Activated CD8-positive, alpha-beta T cell treated with anti-CD3 and anti-CD28 coated beads for 36 hours (primary cell): Measurements from ENCODE around the gene PCDHB7. TPM values are rescaled to one million over a fixed set of nuclear protein-coding genes. Genes with fewer than 3 reads are reported as not detected.
A peak's percentile ranks its signal among the peaks of the same experiment; 100 is the strongest.
"Not testable (repeated sequence)": the region's sequence is repeated elsewhere in the genome, so short reads cannot be mapped to it uniquely, and the experiment has no call there.

Experiments
- ATAC-seq: fragments of 200-7000 bp; cut with Tn5 transposase; one replicate; pipeline ENCODE4 v1.10.0; 2021; ENCODE audit warnings: mild to moderate bottlenecking, moderate library complexity
- CTCF ChIA-PET: fragments of 350-600 bp; sonication (Branson Sonifier 250); formaldehyde crosslinking; loops from one replicate; lab custom pipeline; 2021; ENCODE audit warnings: antibody characterized with exemption; lab: Charles Lee
- POLR2A ChIA-PET: fragments of 350-600 bp; sonication (Branson Sonifier 250); formaldehyde crosslinking; loops from one replicate; lab custom pipeline; 2021; ENCODE audit warnings: antibody characterized with exemption; lab: Charles Lee
- DNase-seq: peaks from one replicate; pipeline ENCODE4 v3.0.0-alpha.2; 2020
- H3K27ac Mint-ChIP-seq: one replicate; pipeline ENCODE4 v1.8.0; 2021; ENCODE audit warnings: mild to moderate bottlenecking, mixed read lengths
- H3K27me3 Mint-ChIP-seq: one replicate; pipeline ENCODE4 v1.8.0; 2021; ENCODE audit warnings: mixed read lengths
- H3K36me3 Mint-ChIP-seq: one replicate; pipeline ENCODE4 v1.8.0; 2021; ENCODE audit warnings: low read depth, mixed read lengths
- H3K4me1 Mint-ChIP-seq: one replicate; pipeline ENCODE4 v1.8.0; 2021; ENCODE audit warnings: low read depth, mixed read lengths
- H3K4me3 Mint-ChIP-seq: one replicate; pipeline ENCODE4 v1.8.0; 2021; ENCODE audit warnings: mild to moderate bottlenecking, moderate library complexity, mixed read lengths
- H3K9me3 Mint-ChIP-seq: one replicate; pipeline ENCODE4 v1.8.0; 2021; ENCODE audit warnings: mixed read lengths
- intact Hi-C: fragments of 100-400 bp; cut with micrococcal nuclease; formaldehyde crosslinking; loops from one replicate; pipeline ENCODE4 v1.10.0; 2022
- total RNA-seq, 2 experiments: library from RNA; stranded (reverse); gene quantifications; one replicate each; pipeline ENCODE4 v1.2.3, GENCODE V29; 2021
- TF ChIP-seq, protein P1 (sequence below): fragments of 200-600 bp; IDR thresholded peaks from one replicate; pipeline ENCODE4 v1.8.0; 2022; ENCODE audit warnings: antibody characterized with exemption, mild to moderate bottlenecking

PCDHB7 gene
- total RNA-seq, 2 experiments from 2014 or later, result not detected

- Mint-ChIP-seq H3K4me3 (no peak within 1 kb of the TSS), H3K27me3 (peaks cover 38% of the 10 kb centered on the region), H3K9me3 (peaks cover 8% of the 10 kb centered on the region), H3K4me1 (peaks cover 2% of the 10 kb centered on the region), H3K36me3 (peaks cover 4% of the 10 kb centered on the region), H3K27ac (no peak within 1 kb of the TSS)
- intact Hi-C loops, result no loop called here
- DNase-seq (no peak), ATAC-seq (no peak)
- CTCF ChIA-PET, result interaction anchor here (0.6 to 2.2 kb wide), 14 partner anchors 9 to 341 kb away, joined by 3 to 8 read pairs (median 4); partner anchors contain the start of genes PCDHB11, PCDHB15, PCDHGB5 and TAF7
- POLR2A ChIA-PET, result no interaction called here
- TF ChIP-seq, protein P1, sequence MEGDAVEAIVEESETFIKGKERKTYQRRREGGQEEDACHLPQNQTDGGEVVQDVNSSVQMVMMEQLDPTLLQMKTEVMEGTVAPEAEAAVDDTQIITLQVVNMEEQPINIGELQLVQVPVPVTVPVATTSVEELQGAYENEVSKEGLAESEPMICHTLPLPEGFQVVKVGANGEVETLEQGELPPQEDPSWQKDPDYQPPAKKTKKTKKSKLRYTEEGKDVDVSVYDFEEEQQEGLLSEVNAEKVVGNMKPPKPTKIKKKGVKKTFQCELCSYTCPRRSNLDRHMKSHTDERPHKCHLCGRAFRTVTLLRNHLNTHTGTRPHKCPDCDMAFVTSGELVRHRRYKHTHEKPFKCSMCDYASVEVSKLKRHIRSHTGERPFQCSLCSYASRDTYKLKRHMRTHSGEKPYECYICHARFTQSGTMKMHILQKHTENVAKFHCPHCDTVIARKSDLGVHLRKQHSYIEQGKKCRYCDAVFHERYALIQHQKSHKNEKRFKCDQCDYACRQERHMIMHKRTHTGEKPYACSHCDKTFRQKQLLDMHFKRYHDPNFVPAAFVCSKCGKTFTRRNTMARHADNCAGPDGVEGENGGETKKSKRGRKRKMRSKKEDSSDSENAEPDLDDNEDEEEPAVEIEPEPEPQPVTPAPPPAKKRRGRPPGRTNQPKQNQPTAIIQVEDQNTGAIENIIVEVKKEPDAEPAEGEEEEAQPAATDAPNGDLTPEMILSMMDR, result peak; percentile 33
Observed at GRCh38 chr5:141223112-141223783, 50.8 kb downstream of the PCDHB7 start, which contains the start of gene PCDHB14. Gene PCDHB14, plus strand, starts transcription at chr5:141223343. Its CDS starts 163 bp downstream, at chr5:141223506.

GRCh38 chr5:141224844-141225243 lies 52.4 kb downstream of the PCDHB7 start:
- H3K36me3 Mint-ChIP-seq, H3K4me1 Mint-ChIP-seq, H3K4me3 Mint-ChIP-seq, CTCF ChIA-PET, intact Hi-C loops, H3K27ac Mint-ChIP-seq, ATAC-seq, DNase-seq, POLR2A ChIA-PET, H3K9me3 Mint-ChIP-seq: not testable (repeated sequence)
- peaks cover 34% of the 10 kb centered on the region for H3K27me3 Mint-ChIP-seq

DNA sequence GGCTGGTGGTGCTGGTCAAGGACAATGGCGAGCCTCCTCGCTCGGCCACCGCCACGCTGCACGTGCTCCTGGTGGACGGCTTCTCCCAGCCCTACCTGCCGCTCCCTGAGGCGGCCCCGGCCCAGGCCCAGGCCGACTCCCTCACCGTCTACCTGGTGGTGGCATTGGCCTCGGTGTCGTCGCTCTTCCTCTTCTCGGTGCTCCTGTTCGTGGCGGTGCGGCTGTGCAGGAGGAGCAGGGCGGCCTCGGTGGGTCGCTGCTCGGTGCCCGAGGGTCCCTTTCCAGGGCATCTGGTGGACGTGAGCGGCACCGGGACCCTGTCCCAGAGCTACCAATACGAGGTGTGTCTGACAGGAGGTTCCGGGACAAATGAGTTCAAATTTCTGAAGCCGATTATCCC lies 53.0 kb downstream of the PCDHB7 start:
- ATAC-seq, intact Hi-C loops, CTCF ChIA-PET, H3K4me1 Mint-ChIP-seq, H3K4me3 Mint-ChIP-seq, DNase-seq, H3K9me3 Mint-ChIP-seq, H3K27ac Mint-ChIP-seq, H3K36me3 Mint-ChIP-seq, POLR2A ChIA-PET: not testable (repeated sequence)
- peaks cover 31% of the 10 kb centered on the region for H3K27me3 Mint-ChIP-seq

Other genes with a start within 250 kb of the PCDHB7 start
- gene PCDHAC1, start 246.3 kb upstream of the PCDHB7 start, total RNA-seq, result not detected
- gene PCDHAC2, start 206.2 kb upstream of the PCDHB7 start, total RNA-seq, result not detected
- gene PCDHB1, start 121.3 kb upstream of the PCDHB7 start, total RNA-seq, result not detected
- not detected for gene PCDHB2, start 78.0 kb upstream of the PCDHB7 start, total RNA-seq
- gene PCDHB3, start 72.2 kb upstream of the PCDHB7 start, total RNA-seq, result not detected
- gene PCDHB4, start 50.8 kb upstream of the PCDHB7 start, total RNA-seq, result not detected
- not detected for gene PCDHB5, start 37.4 kb upstream of the PCDHB7 start, total RNA-seq
- gene PCDHB6, start 22.6 kb upstream of the PCDHB7 start, total RNA-seq, result not detected
- not detected for gene PCDHB8, start 5.1 kb downstream of the PCDHB7 start, total RNA-seq
- not detected for gene PCDHB16, start 9.7 kb downstream of the PCDHB7 start, total RNA-seq
- not detected for gene PCDHB9, start 14.5 kb downstream of the PCDHB7 start, total RNA-seq
- gene PCDHB10, start 19.7 kb downstream of the PCDHB7 start, total RNA-seq, result not detected
- gene PCDHB11, start 27.0 kb downstream of the PCDHB7 start, total RNA-seq, result not detected
- gene PCDHB12, start 36.1 kb downstream of the PCDHB7 start, total RNA-seq, result not detected
- gene PCDHB13, start 41.3 kb downstream of the PCDHB7 start, total RNA-seq, result not detected
- not detected for gene PCDHB14, start 50.7 kb downstream of the PCDHB7 start, total RNA-seq
- gene PCDHB15, start 72.8 kb downstream of the PCDHB7 start, total RNA-seq, result not detected
- gene SLC25A2, start 131.4 kb downstream of the PCDHB7 start, total RNA-seq, result under 1 TPM in 1 of 2 experiments, not detected in 1; 0.25 TPM
- gene TAF7, start 148.1 kb downstream of the PCDHB7 start, total RNA-seq, result 10 to 100 TPM; 56.2 to 58.1 TPM
- gene PCDHGA1, start 157.9 kb downstream of the PCDHB7 start, total RNA-seq, result under 1 TPM in 1 of 2 experiments, not detected in 1; 0.07 TPM
- not detected for gene PCDHGA2, start 166.1 kb downstream of the PCDHB7 start, total RNA-seq
- gene PCDHGA3, start 171.2 kb downstream of the PCDHB7 start, total RNA-seq, result not detected
- gene PCDHGB1, start 177.5 kb downstream of the PCDHB7 start, total RNA-seq, result not detected
- not detected for gene PCDHGA4, start 182.4 kb downstream of the PCDHB7 start, total RNA-seq
- under 1 TPM; 0.11 to 0.14 TPM for gene PCDHGB2, start 187.3 kb downstream of the PCDHB7 start, total RNA-seq
- not detected for gene PCDHGA5, start 191.5 kb downstream of the PCDHB7 start, total RNA-seq
- under 1 TPM; 0.07 to 0.16 TPM for gene PCDHGB3, start 197.6 kb downstream of the PCDHB7 start, total RNA-seq
- gene PCDHGA6, start 201.2 kb downstream of the PCDHB7 start, total RNA-seq, result not detected
- gene PCDHGA7, start 210.1 kb downstream of the PCDHB7 start, total RNA-seq, result not detected
- gene PCDHGB4, start 215.1 kb downstream of the PCDHB7 start, total RNA-seq, result not detected
- gene PCDHGA8, start 220.0 kb downstream of the PCDHB7 start, total RNA-seq, result not detected
- gene PCDHGB5, start 225.3 kb downstream of the PCDHB7 start, total RNA-seq, result under 1 TPM in 1 of 2 experiments, not detected in 1; 0.11 TPM
- gene PCDHGA9, start 230.1 kb downstream of the PCDHB7 start, total RNA-seq, result under 1 TPM in 1 of 2 experiments, not detected in 1; 0.09 TPM
- under 1 TPM in 1 of 2 experiments, not detected in 1; 0.09 TPM for gene PCDHGB6, start 235.4 kb downstream of the PCDHB7 start, total RNA-seq
- not detected for gene PCDHGA10, start 240.3 kb downstream of the PCDHB7 start, total RNA-seq
- not detected for gene PCDHGB7, start 245.0 kb downstream of the PCDHB7 start, total RNA-seq
- gene PCDHGA11, start 248.4 kb downstream of the PCDHB7 start, total RNA-seq, result not detected